GM21528 (cell line): Measurements from ENCODE around the gene SEMA6A.

Experiments
- ATAC-seq: cut with Tn5 transposase; IDR thresholded peaks from one replicate; pipeline ENCODE4 v1.9.1; 2021; ENCODE audit warnings: mild to moderate bottlenecking, moderate library complexity; ENCODE audit not compliant: unreplicated experiment, low FRiP score

The SEMA6A gene

DNA sequence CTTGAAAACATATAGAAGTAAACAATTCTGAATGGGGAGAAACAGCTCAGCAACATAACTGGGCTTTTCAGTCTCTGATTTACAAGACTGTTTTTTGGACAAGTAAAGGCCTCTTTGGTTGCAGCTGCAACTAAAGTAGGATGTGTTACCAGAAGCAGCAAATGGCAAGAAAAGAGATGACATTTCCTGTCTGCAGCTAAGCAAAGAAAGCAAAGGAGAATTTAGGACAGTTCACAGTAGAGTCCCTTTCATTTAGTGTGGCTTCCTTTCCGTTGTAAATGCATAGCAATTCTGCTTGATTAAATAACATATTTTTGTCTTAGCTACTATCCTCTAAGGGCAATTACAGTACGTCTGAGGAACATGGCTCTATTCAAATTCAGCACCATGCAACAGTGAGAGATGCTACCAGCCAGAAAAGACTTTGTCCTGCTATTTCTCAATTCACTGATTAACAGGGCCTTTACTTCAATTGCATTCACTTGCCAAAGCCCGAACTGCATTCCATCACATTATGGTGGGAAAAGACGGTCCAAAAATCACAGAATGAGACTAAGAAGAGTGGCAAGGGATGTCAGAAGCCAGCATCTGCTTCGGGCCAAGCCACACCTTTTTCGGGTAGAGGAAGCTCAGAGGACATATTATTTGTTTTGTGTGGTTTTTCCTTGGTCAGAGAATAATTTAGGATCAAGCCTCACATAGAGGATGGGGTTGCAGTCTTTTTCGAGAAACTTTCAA, 107.7 kb downstream of the SEMA6A start:
- no peak for ATAC-seq

GRCh38 chr5:116465411-116465810, 109.2 kb downstream of the SEMA6A start:
- ATAC-seq: no peak

- no peak for ATAC-seq
Observed at GRCh38 chr5:116464144-116464708, 110.4 kb downstream of the SEMA6A start.

GRCh38 chr5:116462500-116462899, 112.1 kb downstream of the SEMA6A start:
- ATAC-seq: no peak

DNA sequence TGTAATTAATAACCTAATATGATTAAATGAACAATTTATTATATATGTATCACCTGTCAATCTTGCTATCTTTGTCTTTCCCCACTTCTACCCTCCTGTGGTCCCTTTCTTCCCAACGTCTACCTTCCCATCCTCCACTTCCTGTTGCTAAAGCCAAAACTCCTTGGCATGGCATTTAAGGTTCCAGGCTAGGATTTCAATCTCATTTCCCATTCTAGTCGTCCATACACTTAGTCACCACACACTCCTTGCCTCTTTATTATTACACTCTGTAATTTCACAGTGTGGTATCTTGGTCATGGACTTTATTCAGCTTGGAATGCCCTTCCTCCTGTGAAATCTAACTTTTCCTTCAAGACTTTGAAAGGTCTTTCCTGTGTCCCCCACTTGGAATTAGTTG, 115.3 kb downstream of the SEMA6A start:
- ATAC-seq: no peak

GRCh38 chr5:116457062-116457461, 117.6 kb downstream of the SEMA6A start:
- no peak for ATAC-seq

- no peak for ATAC-seq
Observed at GRCh38 chr5:116456036-116456435, 118.6 kb downstream of the SEMA6A start.

DNA sequence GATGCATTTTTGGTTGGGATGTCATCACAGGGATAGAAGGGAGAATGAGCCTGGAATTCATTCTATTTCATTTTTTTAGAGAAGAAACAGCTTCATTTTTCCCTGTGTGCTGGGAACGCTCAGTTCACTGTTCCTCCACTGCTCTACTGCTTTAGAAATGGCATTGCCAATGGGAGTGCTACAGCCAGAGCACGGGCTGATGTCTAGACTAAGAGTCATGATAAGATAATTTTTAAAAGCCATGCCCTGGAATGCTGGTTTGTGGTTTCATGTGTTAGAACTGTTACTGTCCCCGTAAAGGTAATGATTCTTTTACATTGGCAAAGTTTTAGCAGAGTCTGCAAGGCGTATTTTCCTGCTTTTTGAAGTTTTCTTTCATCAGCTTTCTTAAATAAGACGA, 119.6 kb downstream of the SEMA6A start:
- no peak for ATAC-seq

GRCh38 chr5:116454417-116454927, 120.2 kb downstream of the SEMA6A start:
- peak; percentile 98 for ATAC-seq

- ATAC-seq: no peak
Observed at GRCh38 chr5:116453988-116454411, 120.6 kb downstream of the SEMA6A start.

GRCh38 chr5:116452774-116453368, 121.8 kb downstream of the SEMA6A start:
- ATAC-seq: no peak

- ATAC-seq: no peak
Observed at GRCh38 chr5:116451905-116452450, 122.6 kb downstream of the SEMA6A start.

DNA sequence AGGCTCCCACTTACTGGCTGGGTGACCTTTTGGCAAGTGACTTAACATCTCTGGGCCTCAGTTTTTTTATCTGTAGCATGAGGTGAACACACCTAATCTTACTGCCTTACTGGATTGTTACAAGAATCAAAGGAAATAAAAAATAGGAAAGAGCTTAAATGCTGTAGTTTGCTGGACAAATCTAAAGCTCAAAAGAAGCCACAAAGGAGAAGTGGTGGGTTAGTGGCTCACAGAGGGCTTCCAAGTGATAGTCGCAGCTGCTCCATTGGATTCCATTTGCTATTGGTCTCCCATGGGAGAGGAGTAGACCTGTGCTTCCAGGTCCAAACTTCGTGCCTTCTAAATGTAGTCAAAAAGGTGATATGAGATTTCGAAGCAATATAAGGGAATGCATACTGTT, 123.6 kb downstream of the SEMA6A start:
- no peak for ATAC-seq

DNA sequence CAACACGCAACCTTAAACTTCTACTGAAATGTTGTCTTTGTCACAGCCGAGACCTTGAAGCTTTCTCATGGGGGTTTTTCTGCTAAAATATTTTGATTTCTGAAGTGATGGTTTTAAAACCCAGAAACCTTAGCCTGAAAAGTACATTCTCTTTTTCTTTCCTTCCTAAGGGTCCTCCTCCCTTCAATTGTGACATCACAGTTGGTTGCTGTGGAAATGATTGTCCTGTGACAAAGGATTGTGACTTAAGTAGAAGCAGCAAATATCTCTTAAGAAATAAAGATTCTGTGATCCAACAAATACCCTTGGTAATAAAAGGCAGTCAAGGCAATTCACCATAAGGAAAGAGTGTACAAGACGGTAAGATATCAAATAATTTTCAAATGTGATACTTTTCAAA, 125.2 kb downstream of the SEMA6A start:
- ATAC-seq: no peak

DNA sequence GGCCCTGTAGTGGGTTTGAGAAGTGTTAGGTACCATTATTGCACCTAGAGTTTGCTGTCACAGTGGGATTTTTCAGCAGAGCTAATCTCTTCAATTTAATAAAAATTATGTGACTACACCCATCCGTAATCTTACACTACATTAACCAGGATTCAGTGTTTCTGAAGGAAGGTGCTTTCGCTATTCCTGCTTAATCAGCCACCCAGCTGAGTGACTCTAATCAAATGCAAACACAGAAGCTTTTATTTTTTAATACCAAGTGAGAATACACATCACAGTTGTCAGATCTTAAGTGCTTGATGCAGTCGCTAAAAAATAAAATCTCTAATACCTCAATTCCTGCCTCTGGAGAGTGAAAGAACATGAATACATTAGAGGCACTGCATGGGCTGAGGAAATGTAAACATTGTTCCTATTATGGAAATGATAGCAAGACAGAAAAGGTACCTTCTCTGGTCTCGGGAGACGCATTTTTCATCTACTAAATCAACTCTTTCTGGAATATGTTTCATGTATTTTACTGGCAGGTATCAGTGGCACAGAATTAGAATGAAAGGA, 125.7 kb downstream of the SEMA6A start:
- no peak for ATAC-seq

DNA sequence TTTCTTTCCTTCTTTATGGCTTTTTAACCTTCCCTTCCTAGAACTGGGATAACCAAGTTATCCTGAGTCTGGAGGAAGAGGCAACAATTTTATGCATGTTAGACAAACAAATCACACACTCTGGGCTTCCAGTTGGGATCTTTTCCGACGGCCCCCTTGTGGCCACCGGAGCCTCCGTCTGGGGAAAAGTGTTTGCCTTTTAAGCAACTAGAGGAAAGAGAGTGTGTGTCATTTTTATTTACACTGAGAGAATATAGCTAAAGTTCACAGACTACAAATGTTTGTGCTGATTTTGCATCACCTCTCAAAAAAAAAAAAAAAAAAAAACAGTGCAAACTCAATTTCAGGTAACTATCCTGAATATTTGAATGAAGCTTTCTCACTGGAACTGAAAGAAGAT, 126.2 kb downstream of the SEMA6A start:
- ATAC-seq: no peak

DNA sequence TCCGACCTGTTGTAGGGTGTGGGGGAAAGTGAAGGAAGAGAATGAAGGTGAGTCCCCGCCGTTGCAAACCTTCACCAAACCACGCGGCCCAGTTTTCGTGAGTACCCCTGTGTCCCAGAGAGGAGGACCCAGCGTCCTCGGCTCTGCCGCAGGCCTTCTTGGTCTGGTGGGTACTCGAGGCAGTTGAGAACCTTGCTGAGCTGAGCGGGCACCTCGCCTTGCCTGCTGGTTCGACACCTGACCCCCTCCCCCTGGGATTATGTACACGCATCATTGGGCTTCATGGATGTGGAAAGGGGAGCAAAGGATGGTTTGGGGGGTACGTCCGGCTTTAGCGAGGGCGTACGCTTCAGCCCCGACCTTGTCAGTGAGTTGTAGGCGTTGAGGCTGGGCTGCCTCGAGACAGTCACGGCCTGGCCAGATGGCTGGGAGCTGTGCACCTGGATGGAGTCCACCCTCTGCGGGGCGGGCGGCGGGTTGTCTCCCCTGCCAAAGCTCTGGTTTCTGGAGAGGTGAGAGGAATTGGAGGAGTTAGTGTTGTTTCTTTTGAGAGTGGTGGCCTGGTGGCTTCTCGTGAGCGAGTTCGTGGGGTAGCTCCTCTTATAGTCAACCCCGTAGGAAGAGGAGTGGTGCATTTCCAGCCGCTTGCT, 128.1 kb downstream of the SEMA6A start:
- no peak for ATAC-seq

GRCh38 chr5:116445311-116445710, 129.3 kb downstream of the SEMA6A start:
- no peak for ATAC-seq

DNA sequence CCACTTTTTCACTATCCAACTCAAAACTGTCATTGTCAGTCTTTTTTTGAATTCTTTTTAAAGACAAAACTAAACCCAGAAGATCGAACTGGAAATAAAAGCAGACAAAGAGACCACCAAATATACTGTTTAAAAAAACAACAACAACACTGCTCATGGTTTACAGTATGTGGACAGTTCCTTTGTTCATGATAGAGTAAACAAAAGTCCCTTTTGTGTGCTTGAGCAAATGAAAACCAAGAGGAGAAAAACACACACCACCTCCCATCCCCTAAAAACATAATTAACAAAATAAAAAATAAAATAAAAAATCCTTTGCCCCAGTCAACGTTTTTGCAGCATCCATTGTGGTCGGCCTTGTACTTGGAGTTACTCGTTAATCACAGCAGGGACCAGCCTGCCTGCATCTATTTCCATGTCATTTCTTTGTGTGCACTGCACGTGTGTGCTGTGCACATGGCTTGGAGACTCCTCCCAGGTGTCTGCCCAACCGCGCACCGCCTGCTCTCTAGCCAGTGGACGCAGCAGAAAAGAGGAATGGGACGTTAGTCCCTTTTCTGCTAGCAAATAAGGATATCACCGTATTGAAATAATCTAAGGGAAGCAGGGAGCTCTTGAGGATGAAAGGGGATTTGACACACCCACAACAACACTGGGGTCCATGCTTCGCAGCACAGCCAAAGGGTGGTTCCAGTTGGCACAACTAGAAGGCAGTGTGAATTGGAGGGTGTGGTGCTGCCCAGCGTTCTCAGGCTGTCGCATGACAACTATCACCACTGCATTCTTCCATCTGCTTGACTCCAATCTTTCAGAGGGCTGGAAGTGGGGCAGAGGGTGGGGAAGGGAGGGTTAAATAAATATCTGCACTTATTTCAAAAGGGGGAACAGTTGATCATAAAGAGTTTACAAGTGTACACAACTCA, 130.0 kb downstream of the SEMA6A start:
- ATAC-seq: no peak
